Endothelial cell of umbilical vein (primary cell): ENCODE results near the gene SLC66A2. TPM values are rescaled to one million over a fixed set of nuclear protein-coding genes. Genes with fewer than 3 reads are reported as not detected.

Experiments used
- BruUV-seq: library from RNA; stranded (reverse); fragments of 400-500 nt; replicated peaks from 2 replicates; lab custom pipeline; 2021; lab: Mats Ljungman, UMichigan
- CTCF ChIA-PET: fragments of 300-600, 350-600 bp; sonication (Branson Sonifier 250); formaldehyde crosslinking; loops from one replicate; lab custom pipeline; 2021; ENCODE audit warnings: antibody characterized with exemption, inconsistent platforms; lab: Charles Lee
- POLR2A ChIA-PET: fragments of 300-600, 350-600 bp; sonication (Branson Sonifier 250); formaldehyde crosslinking; loops from one replicate; lab custom pipeline; 2021; ENCODE audit warnings: antibody characterized with exemption, inconsistent platforms; lab: Charles Lee
- DNase-seq: peaks from one replicate; pipeline ENCODE4 v3.0.0-alpha.2; 2011; ENCODE audit warnings: low read depth, low spot score
- FAIRE-seq: peaks from 2 replicates; lab custom pipeline; 2011; peaks lifted over from hg19 to GRCh38; lab: Jason Lieb, UNC
- H2AFZ ChIP-seq: 2 replicates; pipeline ENCODE4 v1.6.0; 2012; ENCODE audit warnings: low read depth, low read length, control low read depth, inconsistent platforms
- H3K27ac ChIP-seq: 2 replicates; pipeline ENCODE4 v1.5.1; 2011; ENCODE audit warnings: low read depth, mild to moderate bottlenecking, control low read depth, low read length, moderate library complexity; ENCODE audit not compliant: insufficient read depth
- H3K27me3 ChIP-seq, 2 experiments: 2 replicates each; pipeline versions ENCODE4 v1.6.0 to v1.6.1; 2011; ENCODE audit warnings: low read length in 2 of 2, mixed read lengths in 1 of 2; ENCODE audit not compliant: control insufficient read depth in 2 of 2, insufficient read depth in 2 of 2
- H3K36me3 ChIP-seq, 2 experiments: 2 replicates in 1 of 2; 3 replicates in 1 of 2; pipeline ENCODE4 v1.5.1; 2011; ENCODE audit warnings: low read length in 2 of 2, mild to moderate bottlenecking in 1 of 2, moderate library complexity in 1 of 2; ENCODE audit not compliant: control insufficient read depth in 2 of 2, insufficient read depth in 2 of 2; ENCODE audit errors: extremely low read depth in 1 of 2
- H3K4me1 ChIP-seq: 3 replicates; pipeline ENCODE4 v1.5.1; 2011; ENCODE audit warnings: mild to moderate bottlenecking, low read length; ENCODE audit not compliant: control insufficient read depth, insufficient read depth; ENCODE audit errors: extremely low read depth
- H3K4me2 ChIP-seq: 2 replicates; pipeline ENCODE4 v1.6.1; 2011; ENCODE audit warnings: low read length, control low read depth, mixed read lengths; ENCODE audit not compliant: insufficient read depth
- H3K4me3 ChIP-seq, 3 experiments: fragments of 200-600 bp in 1 of 3; sonication (generic), shearing (Covaris generic) in 1 of 3; replicated peaks in 1 of 3; 2 replicates each; pipeline ENCODE4 v1.5.1; 2011 to 2016; ENCODE audit warnings: control low read depth in 3 of 3, low read length in 3 of 3, mild to moderate bottlenecking in 2 of 3, inconsistent platforms in 1 of 3, low read depth in 1 of 3, moderate library complexity in 1 of 3; ENCODE audit not compliant: insufficient read depth in 1 of 3
- H3K79me2 ChIP-seq: 2 replicates; pipeline ENCODE4 v1.6.0; 2012; ENCODE audit warnings: low read length, inconsistent platforms; ENCODE audit not compliant: control insufficient read depth, insufficient read depth
- H3K9ac ChIP-seq: replicated peaks from 2 replicates; pipeline ENCODE3; 2011; ENCODE audit warnings: low read length, control low read depth; ENCODE audit not compliant: insufficient read depth; ENCODE audit errors: extremely low read depth
- H3K9me1 ChIP-seq: replicated peaks from 3 replicates; pipeline ENCODE4 v1.6.0; 2011; ENCODE audit warnings: mild to moderate bottlenecking, low read length; ENCODE audit not compliant: control insufficient read depth, insufficient read depth; ENCODE audit errors: extremely low read depth
- H3K9me3 ChIP-seq: replicated peaks from 2 replicates; pipeline ENCODE4 v1.5.1; 2012; ENCODE audit warnings: low read length, inconsistent platforms; ENCODE audit not compliant: control insufficient read depth, insufficient read depth
- H4K20me1 ChIP-seq: replicated peaks from 2 replicates; pipeline ENCODE3; 2011; ENCODE audit warnings: mild to moderate bottlenecking, low read length; ENCODE audit not compliant: control insufficient read depth, insufficient read depth; ENCODE audit errors: extremely low read depth
- CTCF ChIP-seq, 2 donors: IDR thresholded peaks; 1 replicate in 1 of 2; 2 replicates in 1 of 2; pipeline ENCODE4 v1.5.1; 2011; ENCODE audit warnings: low read length in 2 of 2, mild to moderate bottlenecking in 2 of 2, moderate library complexity in 2 of 2, control low read depth in 1 of 2, inconsistent platforms in 1 of 2, low read depth in 1 of 2; ENCODE audit not compliant: insufficient read depth in 1 of 2; ENCODE audit errors: extremely low read depth in 1 of 2
- EZH2 ChIP-seq: IDR thresholded peaks from 2 replicates; pipeline ENCODE4 v1.6.1; 2012; ENCODE audit warnings: borderline replicate concordance, low read depth, mild to moderate bottlenecking, moderate library complexity, low read length, inconsistent platforms; ENCODE audit not compliant: severe bottlenecking
- POLR2A ChIP-seq: IDR thresholded peaks from 2 replicates; pipeline ENCODE4 v1.6.1; 2012; ENCODE audit warnings: low read depth, mild to moderate bottlenecking, control low read depth, low read length
- dilution Hi-C: fragments of 300-500 bp; cut with MboI; formaldehyde crosslinking; loops from one replicate; pipeline ENCODE4 v1.15.0; 2019; ENCODE audit warnings: low sequenced_read_pairs; ENCODE audit not compliant: extremely low pct_ligation_motif_present
- intact Hi-C: fragments of 100-400 bp; cut with micrococcal nuclease; formaldehyde crosslinking; loops from one replicate; pipeline ENCODE4 v1.10.0; 2022
- polyA plus RNA-seq, 4 experiments: library from polyadenylated mRNA; depleted of rRNA in 3 of 4; stranded (reverse) in 3 of 4; unstranded in 1 of 4; fragments of >200 nt; gene quantifications; 2 replicates each; pipeline versions ENCODE4 v1.2.1 to v1.2.3, GENCODE V29; 2011 to 2012; ENCODE audit warnings: missing spikeins in 1 of 4
- total RNA-seq: library from RNA; stranded (reverse); gene quantifications from 2 replicates; pipeline ENCODE4 v1.2.3, GENCODE V29; 2021

SLC66A2 gene
- total and polyA plus RNA-seq, 2 donors (not counting 3 experiments of a cell fraction or from before 2014, with no cell fraction given): 32.5 to 37.1 TPM

DNA sequence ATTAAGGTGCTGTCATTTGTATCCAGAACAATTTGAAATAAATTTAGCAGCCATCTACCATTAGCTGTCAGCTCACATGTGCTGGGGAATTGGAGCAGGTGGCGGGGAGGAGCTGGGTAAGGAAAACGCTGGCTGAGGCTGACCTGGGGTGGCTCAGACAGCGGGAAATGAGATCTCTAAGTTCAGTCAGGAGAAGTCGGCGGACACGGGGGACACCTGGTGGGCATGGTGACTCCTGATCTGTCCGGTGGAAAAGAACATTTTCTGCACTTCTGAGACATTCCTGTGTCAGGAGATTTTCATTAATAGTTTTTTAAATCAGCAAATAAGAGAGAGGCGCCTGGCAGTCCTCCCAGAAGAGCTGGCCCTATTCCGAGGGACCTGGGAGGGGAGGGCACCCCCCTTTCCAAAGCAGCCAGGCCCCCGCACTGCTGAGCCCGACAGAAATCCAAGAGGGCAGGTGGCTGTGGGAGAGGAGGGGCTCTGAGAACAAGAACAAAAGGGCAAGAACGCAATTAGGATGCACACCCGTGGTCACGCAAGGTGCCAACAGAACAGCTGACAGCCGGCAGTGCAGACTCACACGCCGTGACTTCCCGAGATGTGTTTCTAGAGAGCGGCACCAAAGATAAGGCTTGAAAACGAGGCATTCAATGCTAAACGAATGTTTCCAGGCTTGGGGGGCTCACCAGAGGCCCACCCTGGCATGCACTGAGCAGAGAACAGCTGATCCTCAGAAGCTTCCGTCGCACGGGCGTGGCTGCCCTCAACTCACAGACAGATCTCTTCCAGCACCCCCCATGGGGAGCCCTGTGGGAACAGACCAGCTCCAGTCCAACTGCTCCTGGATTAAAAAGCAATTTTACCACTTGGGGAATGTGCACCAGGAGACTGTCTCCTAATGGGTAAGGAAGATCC lies 26.4 kb downstream of the SLC66A2 start:
- H3K27me3 ChIP-seq: no peaks in the 10 kb centered on the region
- no peak overlapping the region for H3K9ac ChIP-seq
- CTCF ChIA-PET: no interaction called here
- no peaks in the 10 kb centered on the region for H3K9me3 ChIP-seq
- H3K4me1 ChIP-seq: no peaks in the 10 kb centered on the region
- no TSS peak for BruUV-seq
- POLR2A ChIA-PET: no interaction called here
- no peaks in the 10 kb centered on the region for H3K9me1 ChIP-seq
- no peak overlapping the region for H3K4me3 ChIP-seq
- FAIRE-seq: no peak
- TF ChIP-seq EZH2 (no peak), POLR2A (no peak)
- H3K36me3 ChIP-seq: peaks cover 0 to 13% of the 10 kb centered on the region in 2 experiments
- dilution Hi-C loops (no loop called here), intact Hi-C loops (no loop called here)
- H3K27ac ChIP-seq: no peak overlapping the region
- no peak for DNase-seq
- no peaks in the 10 kb centered on the region for H4K20me1 ChIP-seq
- H2AFZ ChIP-seq: no peak overlapping the region
- no peak overlapping the region for H3K4me2 ChIP-seq
- peaks cover 13% of the 10 kb centered on the region for H3K79me2 ChIP-seq

DNA sequence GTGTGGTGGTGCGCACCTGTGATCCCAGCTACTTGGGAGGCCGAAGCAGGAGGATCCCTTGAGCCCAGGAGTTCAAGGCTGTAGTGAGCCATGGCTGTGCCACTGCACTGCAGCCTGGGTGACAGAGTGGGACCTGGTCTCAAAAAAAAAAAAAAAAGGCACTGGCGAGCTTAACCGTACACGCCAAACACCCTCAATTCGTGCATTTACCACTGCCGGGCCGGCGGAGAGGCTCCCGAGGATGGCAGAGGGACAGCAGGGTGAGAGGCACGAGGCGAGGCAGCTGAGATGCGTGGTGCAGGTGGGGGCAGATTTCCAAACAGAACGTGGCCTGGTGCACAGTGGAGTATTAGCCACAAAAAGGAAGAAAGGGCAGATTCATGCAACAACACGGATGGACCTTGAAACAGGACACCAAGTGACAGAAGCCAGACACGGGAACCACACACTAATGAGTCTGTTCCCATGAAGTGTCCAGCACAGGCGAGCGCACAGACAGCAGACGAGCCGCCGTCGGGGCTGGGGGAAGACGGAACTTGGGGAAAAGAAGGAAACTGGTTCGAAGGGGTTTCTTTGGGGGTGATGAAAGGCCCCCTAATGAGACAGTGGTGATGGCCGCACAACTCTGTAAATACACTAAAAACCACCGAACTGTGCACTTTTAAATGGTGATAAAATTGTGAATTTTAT lies 27.4 kb downstream of the SLC66A2 start:
- no peaks in the 10 kb centered on the region for H3K27me3 ChIP-seq
- no peak overlapping the region for H3K9ac ChIP-seq
- H3K4me2 ChIP-seq: no peak overlapping the region
- intact Hi-C loops (no loop called here), dilution Hi-C loops (no loop called here)
- no peaks in the 10 kb centered on the region for H3K9me3 ChIP-seq
- H3K79me2 ChIP-seq: peaks cover 8% of the 10 kb centered on the region
- H4K20me1 ChIP-seq: no peaks in the 10 kb centered on the region
- H3K9me1 ChIP-seq: no peaks in the 10 kb centered on the region
- no peak overlapping the region for H3K4me3 ChIP-seq
- no TSS peak for BruUV-seq
- DNase-seq (no peak), FAIRE-seq (no peak)
- peaks cover 0 to 10% of the 10 kb centered on the region in 2 experiments for H3K36me3 ChIP-seq
- CTCF ChIA-PET: no interaction called here
- TF ChIP-seq CTCF (IDR thresholded peaks at IDR 0.05; ENCODE audit: extremely low read depth in 1 of 2, insufficient read depth in 1 of 2, low read depth in 1 of 2, low read length in 2 of 2): no peak
- H3K4me1 ChIP-seq: no peaks in the 10 kb centered on the region
- H3K27ac ChIP-seq: no peak overlapping the region
- POLR2A ChIA-PET: no interaction called here
- H2AFZ ChIP-seq: no peak overlapping the region
